AG04449 (cell line): ENCODE results near the gene INF2.
A peak's percentile ranks its signal among the peaks of the same experiment; 100 is the strongest.

ENCODE experiments used
- CTCF ChIA-PET: fragments of 350-600 bp; formaldehyde crosslinking; extraction: SDS; loops from one replicate; lab custom pipeline; 2021; ENCODE audit warnings: antibody characterized with exemption; lab: Yijun Ruan, JAX
- POLR2A ChIA-PET: fragments of 400-600, 350-600 bp; formaldehyde crosslinking; extraction: SDS; loops from one replicate; lab custom pipeline; 2020; ENCODE audit warnings: antibody characterized with exemption, inconsistent platforms; lab: Yijun Ruan, JAX
- DNase-seq: peaks from one replicate; pipeline ENCODE4 v3.0.0-alpha.2; 2010; ENCODE audit warnings: low read depth, low spot score
- H3K4me3 ChIP-seq: 2 replicates; pipeline ENCODE4 v1.5.1; 2011; ENCODE audit warnings: low read depth, mild to moderate bottlenecking, control low read depth, low read length
- CTCF ChIP-seq: IDR thresholded peaks from one replicate; pipeline ENCODE4 v1.5.1; 2011; ENCODE audit warnings: mild to moderate bottlenecking, moderate library complexity, low read length, control low read depth, inconsistent platforms; ENCODE audit not compliant: insufficient read depth; ENCODE audit errors: missing control alignments

Gene INF2

GRCh38 chr14:104705340-104706047, 16.1 kb downstream of the INF2 start:
- ChIA-PET POLR2A (no interaction called here), CTCF (interaction anchor here (0.8 to 6.7 kb wide), 7 partner anchors 8 to 65 kb away, joined by 3 to 61 read pairs (median 5); partner anchors contain the start of gene ADSS1)
- TF ChIP-seq CTCF = no peak
- no peak for DNase-seq
- H3K4me3 ChIP-seq = no peak overlapping the region

GRCh38 chr14:104706733-104707607, 17.6 kb downstream of the INF2 start:
- ChIA-PET CTCF (interaction anchor here (0.7 to 6.7 kb wide), 9 partner anchors 9 to 55 kb away, joined by 3 to 61 read pairs (median 3); partner anchors contain the start of genes ADSS1 and INF2), POLR2A (no interaction called here)
- no peak overlapping the region for H3K4me3 ChIP-seq
- no peak for TF ChIP-seq CTCF
- no peak for DNase-seq

- no peak for DNase-seq
- POLR2A ChIA-PET = interaction anchor here (1.0 kb wide), 1 partner anchor 10 kb away, joined by 3 read pairs; no protein-coding TSS in a partner anchor
Observed at GRCh38 chr14:104707608-104708595, 18.5 kb downstream of the INF2 start.

GRCh38 chr14:104708606-104709268, 19.3 kb downstream of the INF2 start:
- peak; percentile 95 for TF ChIP-seq CTCF
- H3K4me3 ChIP-seq = no peak overlapping the region
- ChIA-PET CTCF (interaction anchor here (0.6 to 6.7 kb wide), 25 partner anchors 8 to 631 kb away, joined by 3 to 61 read pairs (median 4); partner anchors contain the start of genes ADSS1 and INF2), POLR2A (interaction anchor here (1.0 kb wide), 1 partner anchor 10 kb away, joined by 3 read pairs; no protein-coding TSS in a partner anchor)
- no peak for DNase-seq

More at GRCh38 chr14:104707608-104708595, 18.5 kb downstream of the INF2 start:
- CTCF ChIA-PET = interaction anchor here (0.6 to 6.7 kb wide), 13 partner anchors 10 to 59 kb away, joined by 3 to 61 read pairs (median 4); partner anchors contain the start of genes ADSS1 and INF2
- TF ChIP-seq CTCF = no peak
- no peak overlapping the region for H3K4me3 ChIP-seq

- no peak for DNase-seq
- no peak for TF ChIP-seq CTCF
- ChIA-PET CTCF (interaction anchor here (0.6 to 6.7 kb wide), 25 partner anchors 8 to 631 kb away, joined by 3 to 61 read pairs (median 4); partner anchors contain the start of genes ADSS1 and INF2), POLR2A (interaction anchor here (0.9 to 1.0 kb wide), 2 partner anchors 11 to 12 kb away, joined by 3 read pairs; no protein-coding TSS in a partner anchor)
- H3K4me3 ChIP-seq = no peak overlapping the region
Observed at GRCh38 chr14:104709387-104710039, 20.1 kb downstream of the INF2 start.
